BLaER1 treated with 17β-estradiol and CSF1 and Interleukin-3, amounts not matched to agents 10 nM and 100 nM (cell line): ENCODE results near the gene RASIP1.

Source experiments
- H3K27ac ChIP-seq, 11 experiments: shearing (Covaris generic); formaldehyde crosslinking; 2 replicates each; pipeline ENCODE4 v1.8.1; 2022
- H3K27me3 ChIP-seq, 11 experiments: shearing (Covaris generic); formaldehyde crosslinking; 2 replicates each; pipeline ENCODE4 v1.8.1; 2022
- H3K36me3 ChIP-seq, 11 experiments: shearing (Covaris generic); formaldehyde crosslinking; 2 replicates each; pipeline ENCODE4 v1.8.1; 2022
- H3K4me1 ChIP-seq, 10 experiments: shearing (Covaris generic); formaldehyde crosslinking; 2 replicates each; pipeline ENCODE4 v1.8.1; 2022
- H3K4me2 ChIP-seq, 11 experiments: shearing (Covaris generic); formaldehyde crosslinking; 2 replicates each; pipeline ENCODE4 v1.8.1; 2022
- H3K4me3 ChIP-seq, 10 experiments: shearing (Covaris generic); formaldehyde crosslinking; 2 replicates each; pipeline ENCODE4 v1.8.1; 2022
- H3K9ac ChIP-seq, 11 experiments: shearing (Covaris generic); formaldehyde crosslinking; 2 replicates each; pipeline ENCODE4 v1.8.1; 2022
- H3K9me3 ChIP-seq, 11 experiments: shearing (Covaris generic); formaldehyde crosslinking; replicated peaks in 1 of 11; 2 replicates each; pipeline ENCODE4 v1.8.1; 2022
- H4K20me1 ChIP-seq, 11 experiments: shearing (Covaris generic); formaldehyde crosslinking; 2 replicates each; pipeline ENCODE4 v1.8.1; 2022
- Cebpa-rat ChIP-seq, 11 experiments: shearing (Covaris generic); IDR thresholded peaks; 2 replicates each; pipeline ENCODE4 v1.8.1; 2022

RASIP1 gene

DNA sequence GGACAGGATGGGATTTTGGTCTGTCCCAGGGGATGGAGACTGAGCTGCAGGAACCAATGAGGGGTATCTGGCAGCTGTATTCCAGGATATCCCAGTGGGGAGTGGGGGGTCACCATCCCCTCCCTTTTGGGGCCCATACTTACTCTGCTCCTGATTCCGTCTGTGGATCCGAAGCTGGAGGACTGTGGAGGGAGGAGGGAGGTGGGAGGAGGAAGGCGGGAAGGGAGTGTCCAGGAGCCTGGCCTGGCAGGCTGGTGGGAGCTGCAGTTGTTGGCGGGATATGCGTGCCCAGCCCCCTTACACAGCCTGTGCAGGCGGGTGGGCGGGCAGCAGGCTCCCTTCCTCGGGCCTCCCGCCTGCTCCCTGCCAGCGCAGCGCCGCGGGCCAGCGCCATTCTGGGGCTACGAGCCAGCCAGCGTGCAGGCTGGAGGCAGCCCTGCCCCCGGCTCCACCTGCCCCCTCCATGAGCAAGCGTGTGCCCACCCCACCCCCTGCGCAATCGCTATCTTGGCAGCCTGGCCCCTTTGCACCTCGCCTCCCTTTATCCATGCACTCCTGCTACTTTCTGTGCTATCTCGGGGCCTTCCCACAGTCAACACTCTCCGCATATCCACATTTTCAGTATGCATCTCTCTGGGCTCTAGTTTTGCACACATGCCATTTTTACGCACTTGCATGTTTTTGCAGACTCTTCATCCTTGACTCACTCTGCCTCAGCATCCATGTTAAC is 23.7 kb downstream of the RASIP1 start:
- H3K9ac ChIP-seq: no peak overlapping the region
- TF ChIP-seq Cebpa-rat (IDR thresholded peaks at IDR 0.05): no peak
- H3K27ac ChIP-seq: no peak overlapping the region
- no peak overlapping the region for H3K4me2 ChIP-seq
- H3K4me1 ChIP-seq: peaks cover 30 to 58% (median 50%) of the 10 kb centered on the region in 10 experiments
- no peaks in the 10 kb centered on the region for H4K20me1 ChIP-seq
- H3K4me3 ChIP-seq: no peak overlapping the region
- H3K9me3 ChIP-seq: no peaks in the 10 kb centered on the region
- H3K36me3 ChIP-seq: peaks cover 0 to 6% (median 1%) of the 10 kb centered on the region in 11 experiments; a peak in 9 of 22 replicates
- H3K27me3 ChIP-seq: no peaks in the 10 kb centered on the region

DNA sequence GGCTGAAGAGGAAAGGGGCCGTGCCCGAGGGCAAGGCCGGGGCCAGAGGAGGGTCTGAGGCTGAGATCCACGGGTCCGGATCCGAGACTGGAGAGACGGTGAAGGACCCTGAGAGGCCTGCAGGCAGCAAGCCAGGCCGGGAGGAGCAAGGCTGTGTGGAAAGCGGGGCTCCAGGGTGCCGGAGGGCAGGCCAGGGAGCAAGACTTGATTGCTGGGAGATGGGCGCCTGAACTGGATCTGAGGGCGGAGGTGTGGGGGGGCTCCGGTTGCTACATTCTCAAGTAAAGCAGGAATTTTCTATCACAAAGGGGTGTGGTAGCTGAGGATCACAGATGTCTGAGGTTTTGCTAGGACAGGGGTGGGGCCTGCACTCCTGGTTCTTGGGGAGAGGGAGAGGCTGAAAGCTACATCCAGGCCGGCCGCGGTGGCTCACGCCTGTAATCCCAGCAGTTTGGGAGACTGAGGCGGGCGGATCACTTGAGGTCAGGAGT is 24.7 kb downstream of the RASIP1 start:
- peaks cover 30 to 52% (median 43%) of the 10 kb centered on the region in 10 experiments for H3K4me1 ChIP-seq
- peak overlapping the region in 3 of 10 experiments; percentile 19 to 72 (median 68); a peak in 4 of 20 replicates for H3K4me3 ChIP-seq
- H3K9ac ChIP-seq: peak overlapping the region in 8 of 11 experiments; percentile 80 to 89 (median 84); a peak in 12 of 22 replicates
- H3K27me3 ChIP-seq: no peaks in the 10 kb centered on the region
- H3K36me3 ChIP-seq: no peaks in the 10 kb centered on the region; a peak in 1 of 22 replicates
- no peak for TF ChIP-seq Cebpa-rat (IDR thresholded peaks at IDR 0.05)
- 0 out of 22 replicates have a peak, but pooled peaks cover 0 to 3% (median 0%) of the 10 kb centered on the region in 11 experiments for H3K9me3 ChIP-seq
- H3K27ac ChIP-seq: peak overlapping the region in 7 of 11 experiments; percentile 11 to 90 (median 85); a peak in 7 of 22 replicates
- no peaks in the 10 kb centered on the region for H4K20me1 ChIP-seq
- H3K4me2 ChIP-seq: peak overlapping the region; percentile 87 to 98 (median 94); a peak in 21 of 22 replicates

DNA sequence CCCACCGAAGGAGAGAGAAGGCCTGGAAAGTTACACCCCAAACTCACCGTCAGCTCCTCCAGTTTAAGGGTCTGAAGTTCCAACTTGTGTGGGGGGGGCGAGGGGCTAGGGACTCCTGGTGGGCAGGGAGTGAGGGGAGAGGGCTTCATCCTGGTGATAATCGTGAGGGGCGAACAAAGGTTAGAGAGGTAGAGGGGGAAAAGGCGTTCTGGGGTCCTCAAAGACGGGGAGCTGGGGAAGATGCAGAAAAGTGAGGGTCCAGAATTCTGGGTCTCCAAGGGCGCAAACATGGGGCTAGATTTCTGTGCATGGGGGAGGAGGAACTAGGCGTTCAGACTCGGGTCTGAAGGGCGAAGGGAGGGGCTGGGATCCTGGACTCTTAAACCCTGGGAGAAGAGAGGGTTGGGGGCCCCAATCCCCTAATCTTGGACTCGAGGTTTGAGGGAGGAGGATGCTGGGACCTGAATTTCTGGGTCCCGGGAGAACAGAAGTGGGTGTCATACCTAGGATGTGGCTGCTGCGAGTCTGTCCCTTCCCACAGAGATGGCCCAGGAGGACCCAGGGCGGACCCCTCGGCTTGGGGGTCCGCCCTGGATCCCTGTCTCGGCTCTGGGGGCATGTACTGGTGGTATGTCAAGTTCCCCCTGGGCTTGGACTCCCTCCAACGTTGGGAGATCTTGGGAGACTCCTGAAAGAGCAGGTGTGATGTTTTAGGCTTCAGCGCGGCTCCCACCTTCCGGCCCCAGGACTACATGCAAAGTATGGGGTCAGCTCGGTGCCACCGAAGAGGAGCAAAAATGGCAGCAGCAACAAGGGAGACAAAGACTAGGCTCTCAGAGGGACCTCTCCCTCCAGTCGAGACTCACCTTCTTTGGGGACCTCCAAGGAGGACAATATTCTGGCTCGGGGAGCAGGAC is 25.4 kb downstream of the RASIP1 start:
- Histone ChIP-seq H3K4me1 (peaks cover 26 to 47% (median 39%) of the 10 kb centered on the region in 10 experiments), H3K9me3 (0 out of 22 replicates have a peak, but pooled peaks cover 0 to 3% (median 0%) of the 10 kb centered on the region in 11 experiments), H4K20me1 (no peaks in the 10 kb centered on the region), H3K9ac (peak overlapping the region; percentile 79 to 89 (median 83)), H3K27ac (peak overlapping the region; percentile 63 to 90 (median 83); a peak in 21 of 22 replicates), H3K36me3 (no peaks in the 10 kb centered on the region; a peak in 1 of 22 replicates), H3K4me2 (peak overlapping the region; percentile 87 to 98 (median 94)), H3K27me3 (no peaks in the 10 kb centered on the region), H3K4me3 (peak overlapping the region; percentile 61 to 88 (median 74))
- TF ChIP-seq Cebpa-rat (IDR thresholded peaks at IDR 0.05): no peak

- Histone ChIP-seq H3K27me3 (no peaks in the 10 kb centered on the region), H3K36me3 (no peaks in the 10 kb centered on the region; a peak in 1 of 22 replicates), H3K27ac (peak overlapping the region; percentile 63 to 90 (median 83); a peak in 21 of 22 replicates), H3K4me3 (peak overlapping the region; percentile 69 to 90 (median 84)), H4K20me1 (no peaks in the 10 kb centered on the region), H3K4me2 (peak overlapping the region; percentile 94 to 100 (median 97)), H3K4me1 (peaks cover 23 to 38% (median 30%) of the 10 kb centered on the region in 10 experiments), H3K9me3 (0 out of 22 replicates have a peak, but pooled peaks cover 0 to 3% (median 0%) of the 10 kb centered on the region in 11 experiments), H3K9ac (peak overlapping the region; percentile 79 to 89 (median 83))
- no peak for TF ChIP-seq Cebpa-rat (IDR thresholded peaks at IDR 0.05)
These were observed 26.3 kb downstream of the RASIP1 start for GRCh38 chr19:48713864-48714755.

DNA sequence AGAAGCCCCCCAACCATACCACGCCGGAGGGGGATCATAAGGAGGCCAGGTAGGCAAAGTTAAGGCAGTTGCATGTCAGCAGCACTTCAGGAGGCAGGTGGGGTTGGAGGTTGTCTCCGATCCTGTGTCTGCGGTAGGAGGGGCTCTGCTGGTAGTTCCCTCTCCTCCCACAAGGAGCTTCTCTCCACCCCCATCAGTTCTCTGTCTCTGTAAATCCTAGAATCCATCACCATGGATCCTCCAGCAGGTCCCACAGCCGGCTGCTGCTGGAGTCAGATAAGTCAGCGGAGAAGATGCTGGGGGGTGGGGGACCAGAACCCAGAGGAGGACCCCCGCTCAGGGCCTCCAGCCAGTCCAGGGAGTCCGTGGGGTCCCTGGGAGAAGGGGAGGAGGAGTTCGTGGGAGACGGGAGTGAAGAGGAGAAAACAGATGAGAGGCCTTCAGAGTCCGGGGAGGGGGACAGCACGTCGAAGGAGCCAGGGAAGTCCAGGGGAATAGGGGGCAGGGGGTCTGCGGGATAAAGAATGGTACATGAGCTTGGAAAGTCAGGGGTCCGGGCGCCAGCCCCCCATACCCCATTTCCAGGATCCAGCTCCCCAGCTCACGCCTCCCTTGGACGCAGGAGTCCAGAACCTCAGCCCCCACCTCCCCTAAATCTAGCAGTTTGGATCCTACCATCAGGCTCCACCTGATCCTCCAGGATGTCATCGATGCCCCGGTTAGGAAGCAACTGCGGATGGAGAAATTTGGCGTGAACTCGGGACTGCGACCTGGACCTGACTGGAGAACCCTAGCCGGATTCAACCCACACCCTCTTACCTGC is 27.2 kb downstream of the RASIP1 start:
- Histone ChIP-seq H3K36me3 (no peaks in the 10 kb centered on the region; a peak in 1 of 22 replicates), H3K4me1 (peaks cover 23 to 34% (median 27%) of the 10 kb centered on the region in 10 experiments), H3K4me3 (peak overlapping the region; percentile 69 to 90 (median 84)), H4K20me1 (no peaks in the 10 kb centered on the region), H3K9ac (peak overlapping the region; percentile 72 to 86 (median 79)), H3K27me3 (no peaks in the 10 kb centered on the region), H3K27ac (peak overlapping the region in 9 of 11 experiments; percentile 46 to 71 (median 60); a peak in 18 of 22 replicates), H3K9me3 (0 out of 22 replicates have a peak, but pooled peaks cover 0 to 3% (median 0%) of the 10 kb centered on the region in 11 experiments), H3K4me2 (peak overlapping the region; percentile 84 to 100 (median 97))
- TF ChIP-seq Cebpa-rat (IDR thresholded peaks at IDR 0.05): no peak

GRCh38 chr19:48711106-48711662 is 29.2 kb downstream of the RASIP1 start:
- Histone ChIP-seq H3K4me3 (no peak overlapping the region), H3K36me3 (peaks cover 0 to 12% (median 9%) of the 10 kb centered on the region in 11 experiments; a peak in 13 of 22 replicates), H3K9ac (no peak overlapping the region), H3K9me3 (0 out of 22 replicates have a peak, but pooled peaks cover 0 to 3% (median 0%) of the 10 kb centered on the region in 11 experiments), H3K27me3 (no peaks in the 10 kb centered on the region), H4K20me1 (no peaks in the 10 kb centered on the region), H3K4me1 (peaks cover 23 to 30% (median 27%) of the 10 kb centered on the region in 10 experiments), H3K4me2 (no peak overlapping the region), H3K27ac (no peak overlapping the region)
- TF ChIP-seq Cebpa-rat (IDR thresholded peaks at IDR 0.05): no peak

DNA sequence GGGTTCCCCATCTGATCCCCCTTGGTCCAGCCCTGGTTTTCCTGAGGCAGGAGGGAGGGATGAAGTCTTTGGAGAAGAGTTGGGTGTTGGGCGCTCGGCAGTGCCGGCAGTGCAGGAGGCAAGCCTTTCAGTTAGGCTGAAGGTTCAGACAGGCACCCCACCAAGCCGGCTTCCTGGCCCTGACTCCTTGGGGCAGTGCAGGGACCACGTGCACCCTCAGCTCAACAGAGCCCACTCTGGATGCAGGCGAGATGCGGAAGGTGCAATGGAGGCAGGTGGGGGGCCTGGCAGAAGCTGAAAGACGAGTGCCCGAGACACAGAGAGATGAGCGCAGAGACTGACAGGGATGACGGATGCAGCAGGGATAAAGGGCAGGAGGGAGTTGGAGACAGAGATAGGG is 31.9 kb downstream of the RASIP1 start:
- no peak for TF ChIP-seq Cebpa-rat (IDR thresholded peaks at IDR 0.05)
- H3K27me3 ChIP-seq: no peaks in the 10 kb centered on the region
- no peak overlapping the region for H3K27ac ChIP-seq
- H3K4me1 ChIP-seq: peaks cover 10 to 14% (median 12%) of the 10 kb centered on the region in 10 experiments
- peaks cover 11 to 32% (median 24%) of the 10 kb centered on the region in 11 experiments; a peak in 18 of 22 replicates for H3K36me3 ChIP-seq
- H3K9ac ChIP-seq: no peak overlapping the region
- H4K20me1 ChIP-seq: no peaks in the 10 kb centered on the region
- no peak overlapping the region for H3K4me2 ChIP-seq
- no peak overlapping the region for H3K4me3 ChIP-seq
- H3K9me3 ChIP-seq: peaks cover 0 to 5% (median 2%) of the 10 kb centered on the region in 11 experiments; a peak in 6 of 22 replicates
